Suppressor macrophage treated with lipopolysaccharide for 4 hours (primary cell): ENCODE measurements around the gene CASK.

Experiments
- DNase-seq: peaks from one replicate; pipeline ENCODE4 v3.0.0-alpha.2; 2020

CASK gene

GRCh38 chrX:41827886-41828285 lies 95.5 kb downstream of the CASK start:
- no peak for DNase-seq

GRCh38 chrX:41825796-41826195 lies 97.6 kb downstream of the CASK start:
- no peak for DNase-seq

GRCh38 chrX:41824551-41824950 lies 98.8 kb downstream of the CASK start:
- DNase-seq: no peak

DNA sequence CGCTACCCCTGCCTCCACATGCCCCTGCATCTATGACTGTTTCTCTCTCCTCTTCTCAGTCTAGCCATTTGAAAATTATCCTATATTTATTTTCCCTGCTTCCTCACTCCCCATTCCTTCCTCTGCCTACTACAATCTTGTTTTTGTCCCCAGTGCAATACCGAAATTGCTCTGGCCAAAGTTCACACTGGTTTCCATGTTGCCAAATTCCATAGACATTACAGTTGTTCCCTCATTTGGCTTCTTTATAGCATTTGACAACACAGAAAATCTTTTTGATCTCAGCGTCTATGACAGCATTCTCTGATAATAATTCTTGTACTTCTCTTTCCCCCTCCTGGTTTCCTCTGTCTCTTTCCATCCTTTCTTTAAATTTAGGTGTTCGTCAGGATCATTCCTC lies 100.0 kb downstream of the CASK start:
- DNase-seq: no peak

GRCh38 chrX:41822892-41823291 lies 100.5 kb downstream of the CASK start:
- DNase-seq: no peak

GRCh38 chrX:41808047-41808446 lies 115.3 kb downstream of the CASK start:
- DNase-seq: no peak

- DNase-seq: no peak
Measured at GRCh38 chrX:41802958-41803357, 120.4 kb downstream of the CASK start.

GRCh38 chrX:41799661-41800060 lies 123.7 kb downstream of the CASK start:
- DNase-seq: no peak

DNA sequence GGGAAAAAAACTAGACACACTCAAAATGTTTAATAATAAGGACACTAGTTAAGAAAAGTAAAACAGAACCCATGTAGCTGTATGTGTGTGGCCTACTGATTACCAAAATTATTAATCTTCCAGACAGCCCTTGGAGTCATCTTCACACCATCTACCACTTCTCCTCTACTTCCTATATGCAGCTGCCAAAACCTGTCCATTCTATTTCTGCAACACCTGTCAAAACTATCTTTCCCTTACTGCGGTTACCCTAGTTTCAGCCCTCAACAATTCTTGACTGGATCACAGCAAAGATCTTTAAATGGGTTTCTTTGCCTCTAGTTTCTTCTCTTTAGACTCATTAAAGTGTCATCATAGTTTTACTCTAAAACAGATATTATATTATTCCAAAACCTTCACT lies 126.8 kb downstream of the CASK start:
- DNase-seq: no peak

GRCh38 chrX:41796046-41796445 lies 127.3 kb downstream of the CASK start:
- no peak for DNase-seq

GRCh38 chrX:41789374-41789773 lies 134.0 kb downstream of the CASK start:
- no peak for DNase-seq

DNA sequence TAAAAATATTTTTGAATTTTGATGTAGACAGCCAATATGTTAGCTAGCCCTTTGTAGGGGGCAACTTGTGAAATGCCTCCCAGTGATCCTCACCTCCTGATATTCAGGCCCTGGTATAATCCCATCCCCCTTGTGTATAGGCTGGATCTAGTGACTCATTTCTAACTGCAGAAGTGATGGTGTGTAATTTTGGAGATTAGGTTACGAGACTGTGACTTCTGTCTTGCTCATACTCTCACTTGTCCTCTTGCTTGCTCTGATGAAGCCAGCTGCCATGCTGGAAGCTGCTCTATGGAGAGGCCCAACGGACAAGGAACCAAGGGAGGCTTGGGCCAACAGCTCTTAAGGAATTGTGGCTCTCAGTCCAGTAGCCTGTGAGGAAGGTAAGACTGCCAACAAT lies 137.7 kb downstream of the CASK start:
- DNase-seq: no peak

DNA sequence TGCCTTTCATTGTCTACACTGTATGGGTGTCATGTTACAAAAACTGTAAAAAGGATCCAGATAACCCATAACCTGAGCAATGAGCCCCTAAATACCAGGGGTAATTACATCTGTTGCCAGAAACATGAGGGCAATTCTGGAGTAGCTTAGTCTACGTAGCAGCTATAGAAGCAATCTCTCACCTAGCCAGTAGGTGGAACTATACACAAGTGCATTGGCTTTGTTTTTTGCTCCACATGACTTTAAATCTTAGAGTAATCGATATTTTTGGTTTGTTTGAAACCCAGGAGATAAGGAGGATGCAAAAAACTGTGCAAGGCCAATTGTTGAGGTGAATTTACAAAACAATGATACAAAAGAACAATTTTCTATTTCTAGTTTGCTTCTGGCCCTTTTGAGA lies 141.9 kb downstream of the CASK start:
- DNase-seq: peak; percentile 15

DNA sequence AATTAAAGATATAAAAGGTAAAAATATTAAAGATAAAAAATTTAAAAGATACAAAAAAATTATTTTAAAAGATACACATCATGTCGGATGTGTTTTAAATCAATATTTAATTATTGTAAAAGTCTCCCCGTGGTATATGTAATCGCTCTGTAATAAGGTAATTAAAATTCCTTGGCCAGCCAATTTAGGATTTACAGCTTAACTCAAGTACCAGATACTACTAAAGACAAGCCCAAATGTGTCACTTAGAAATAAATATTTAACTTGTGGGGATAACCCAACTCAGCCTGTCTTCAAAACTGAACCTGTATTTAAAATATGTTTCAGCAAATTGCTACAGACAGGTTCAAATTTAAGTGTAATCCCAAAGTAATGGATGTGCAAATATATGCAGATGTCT lies 143.4 kb downstream of the CASK start:
- no peak for DNase-seq

- no peak for DNase-seq
Measured at GRCh38 chrX:41779030-41779564, 144.3 kb downstream of the CASK start.

DNA sequence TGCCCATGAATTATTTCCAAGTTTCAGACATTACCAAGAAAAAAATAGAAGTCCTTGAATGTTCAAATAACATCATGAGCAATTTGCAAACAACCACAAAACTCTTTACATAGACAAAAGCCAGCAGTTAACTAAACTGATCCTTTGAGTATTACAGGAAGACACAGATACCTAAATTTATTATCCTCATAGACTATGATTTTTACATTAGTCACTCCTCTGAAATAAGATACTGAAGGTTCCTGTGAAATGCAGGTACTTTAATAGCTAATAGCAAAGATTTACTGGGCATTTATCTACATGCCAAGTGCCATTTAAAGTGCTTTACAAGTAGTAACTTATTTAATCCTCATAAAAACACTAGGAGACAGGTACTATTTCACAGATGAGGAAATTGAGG lies 161.7 kb downstream of the CASK start:
- DNase-seq: no peak

GRCh38 chrX:41761169-41761568 lies 162.2 kb downstream of the CASK start:
- no peak for DNase-seq

GRCh38 chrX:41759817-41760216 lies 163.5 kb downstream of the CASK start:
- DNase-seq: peak; percentile 49

GRCh38 chrX:41758401-41758800 lies 165.0 kb downstream of the CASK start:
- DNase-seq: no peak

- DNase-seq: no peak
Measured at GRCh38 chrX:41750716-41751115, 172.6 kb downstream of the CASK start.

DNA sequence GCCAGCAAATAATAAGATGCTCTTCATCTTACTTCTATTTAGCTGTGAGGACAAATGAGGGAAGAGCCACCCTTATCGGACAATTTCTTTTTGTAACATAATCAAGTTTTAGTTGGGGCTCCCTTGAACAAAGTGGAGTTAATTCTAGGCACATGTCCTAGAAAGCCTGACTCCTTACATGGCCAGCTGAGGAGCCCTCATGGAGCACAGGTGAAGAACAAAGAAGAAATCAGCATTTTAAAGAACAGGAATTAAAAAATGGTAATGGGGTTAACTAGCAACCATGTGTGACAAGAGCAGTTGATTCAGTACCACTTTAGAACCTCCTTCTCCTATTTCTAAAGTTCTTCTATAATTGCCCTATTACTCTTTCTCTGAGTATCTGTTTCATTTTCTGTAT lies 183.5 kb downstream of the CASK start:
- DNase-seq: no peak

- peak; percentile 11 for DNase-seq
Measured at GRCh38 chrX:41737065-41737464, 186.3 kb downstream of the CASK start.

- peak; percentile 10 for DNase-seq
Measured at GRCh38 chrX:41734530-41734929, 188.8 kb downstream of the CASK start.

- DNase-seq: peak; percentile 37
Measured at GRCh38 chrX:41733939-41734338, 189.4 kb downstream of the CASK start.

DNA sequence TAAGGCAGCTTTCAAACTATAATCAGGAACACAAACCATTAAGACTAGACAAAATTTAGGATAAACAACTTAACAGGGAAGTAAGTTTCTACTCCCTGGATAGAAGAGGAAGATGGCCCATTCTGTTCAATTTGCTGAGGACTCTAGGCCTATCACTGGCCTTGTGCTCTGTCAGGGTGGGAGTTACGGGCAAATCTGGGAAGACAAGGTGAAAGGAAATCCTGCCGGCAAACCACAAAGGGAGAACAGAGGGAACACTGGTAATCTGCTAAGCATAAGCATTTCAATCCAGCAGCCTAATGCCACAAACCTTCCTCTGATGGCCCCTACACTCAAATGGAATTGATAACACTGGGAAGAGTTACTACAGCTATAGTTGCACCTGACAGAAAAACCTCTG lies 191.1 kb downstream of the CASK start:
- DNase-seq: no peak

- DNase-seq: no peak
Measured at GRCh38 chrX:41730081-41730480, 193.3 kb downstream of the CASK start.
